ENCODE data around the gene PARD3B. TPM values are rescaled to one million over a fixed set of nuclear protein-coding genes. Genes with fewer than 3 reads are reported as not detected.

The PARD3B gene
- total and polyA plus RNA-seq, 2 of the 8 experiments (the other 6 are each of a cell fraction or from before 2014, with no cell fraction given) = 1.2 to 5.7 TPM

DNA sequence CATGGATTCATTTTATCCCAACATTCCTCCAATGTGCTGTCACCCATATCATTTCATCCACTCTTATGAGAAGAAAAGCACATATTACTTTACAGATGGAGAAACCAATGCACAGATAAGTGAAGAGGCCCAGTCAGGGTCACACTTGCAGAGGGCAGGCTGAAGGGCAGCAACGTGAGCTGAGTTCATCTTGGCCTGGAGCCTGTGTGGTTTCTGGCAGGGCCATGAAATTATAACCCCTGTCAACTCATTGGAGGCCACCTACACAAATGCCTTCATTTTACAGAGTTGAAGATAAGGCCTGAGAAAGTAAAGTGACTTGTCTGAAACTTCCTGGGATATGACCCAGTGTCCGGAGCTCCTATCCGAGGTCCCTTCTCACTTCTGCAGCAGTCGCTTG lies 1048.6 kb downstream of the PARD3B start:
- H3K9ac ChIP-seq (replicated peaks in 1 of 4; ENCODE audit: extremely low read depth in 1 of 4, low read depth in 3 of 4, low read length in 3 of 4) = no peak overlapping the region
- H3K23me2 ChIP-seq (ENCODE audit: low read depth, low read length) = no peaks in the 10 kb centered on the region
- ChIA-PET CTCF (ENCODE audit: partially characterized antibody) (interaction anchor here (1.1 to 1.2 kb wide), 2 partner anchors 10 to 82 kb away, joined by 3 to 6 read pairs; no protein-coding TSS in a partner anchor), POLR2A (ENCODE audit: partially characterized antibody) (no interaction called here)
- WGBS, 2 experiments (ENCODE audit: extremely low coverage in 1 of 2, insufficient coverage in 1 of 2, insufficient read length in 1 of 2, insufficient replicate concordance in 2 of 2, low coverage in 1 of 2, low lambda C conversion rate in 2 of 2, missing lambda C conversion rate in 1 of 2) = 89% methylated on average over 4 of the region's 4 CpGs; no CpG with 5 or more reads in 1 of the 2 experiments
- H3K23ac ChIP-seq (ENCODE audit: insufficient read length) = no peak overlapping the region
- no peak overlapping the region for H3K56ac ChIP-seq (replicated peaks; ENCODE audit: insufficient read length, low read depth, low read length)
- H3K27me3 ChIP-seq (replicated peaks in 1 of 4; ENCODE audit: control insufficient read depth in 3 of 4, extremely low read depth in 1 of 4, insufficient read depth in 3 of 4, low read length in 3 of 4) = no peaks in the 10 kb centered on the region
- no peaks in the 10 kb centered on the region for H3K79me2 ChIP-seq (ENCODE audit: control insufficient read depth in 1 of 2, insufficient read depth in 2 of 2, low read length in 2 of 2)
- TF ChIP-seq, protein P1, sequence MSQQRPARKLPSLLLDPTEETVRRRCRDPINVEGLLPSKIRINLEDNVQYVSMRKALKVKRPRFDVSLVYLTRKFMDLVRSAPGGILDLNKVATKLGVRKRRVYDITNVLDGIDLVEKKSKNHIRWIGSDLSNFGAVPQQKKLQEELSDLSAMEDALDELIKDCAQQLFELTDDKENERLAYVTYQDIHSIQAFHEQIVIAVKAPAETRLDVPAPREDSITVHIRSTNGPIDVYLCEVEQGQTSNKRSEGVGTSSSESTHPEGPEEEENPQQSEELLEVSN (IDR thresholded peaks at IDR 0.05) = no peak
- TF ChIP-seq SIRT6 (IDR thresholded peaks at IDR 0.05; ENCODE audit: low read length) (no peak), BRCA1 (IDR thresholded peaks at IDR 0.05; ENCODE audit: low read depth, low read length) (no peak), YY1 (IDR thresholded peaks at IDR 0.05; ENCODE audit: low read depth, low read length) (no peak), TEAD4 (IDR thresholded peaks at IDR 0.05; ENCODE audit: low read depth, low read length) (no peak)
- TF ChIP-seq, protein P2, sequence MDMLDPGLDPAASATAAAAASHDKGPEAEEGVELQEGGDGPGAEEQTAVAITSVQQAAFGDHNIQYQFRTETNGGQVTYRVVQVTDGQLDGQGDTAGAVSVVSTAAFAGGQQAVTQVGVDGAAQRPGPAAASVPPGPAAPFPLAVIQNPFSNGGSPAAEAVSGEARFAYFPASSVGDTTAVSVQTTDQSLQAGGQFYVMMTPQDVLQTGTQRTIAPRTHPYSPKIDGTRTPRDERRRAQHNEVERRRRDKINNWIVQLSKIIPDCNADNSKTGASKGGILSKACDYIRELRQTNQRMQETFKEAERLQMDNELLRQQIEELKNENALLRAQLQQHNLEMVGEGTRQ (IDR thresholded peaks at IDR 0.05; ENCODE audit: low read length) = no peak
- no peak overlapping the region for H2BK120ac ChIP-seq (replicated peaks; ENCODE audit: low read depth, low read length)
- H3K4me2 ChIP-seq (ENCODE audit: insufficient read depth in 1 of 2, low read depth in 2 of 2, low read length in 2 of 2) = no peak overlapping the region
- no peaks in the 10 kb centered on the region for H3K36me3 ChIP-seq (ENCODE audit: control insufficient read depth in 2 of 4, insufficient read depth in 4 of 4, low read length in 3 of 4)
- no peak overlapping the region for H2AK5ac ChIP-seq (ENCODE audit: low read depth, low read length)
- H3K79me1 ChIP-seq (ENCODE audit: low read depth, low read length) = no peaks in the 10 kb centered on the region
- H2BK20ac ChIP-seq (ENCODE audit: low read length) = no peak overlapping the region
- no peak overlapping the region for H4K5ac ChIP-seq (ENCODE audit: insufficient read length, low read depth, low read length)
- no peak overlapping the region for H3K27ac ChIP-seq (ENCODE audit: low read depth, low read length)
- no peaks in the 10 kb centered on the region for H3K9me3 ChIP-seq (ENCODE audit: insufficient read depth in 2 of 2, low read depth in 1 of 2, low read length in 1 of 2)
- H3K14ac ChIP-seq (ENCODE audit: insufficient read length) = no peak overlapping the region
- DNase-seq (ENCODE audit: low read depth in 1 of 2, low spot score in 2 of 2) (no peak), FAIRE-seq (no peak)
- no peak overlapping the region for H4K91ac ChIP-seq (replicated peaks; ENCODE audit: insufficient read length, low read length)
- no peak overlapping the region for H2BK12ac ChIP-seq (ENCODE audit: low read depth, low read length)
- no peak overlapping the region for H3K18ac ChIP-seq (ENCODE audit: extremely low read depth, low read length)
- no peak overlapping the region for H4K8ac ChIP-seq (ENCODE audit: extremely low read depth, insufficient read depth, low read length)
- H2BK15ac ChIP-seq (ENCODE audit: low read length) = no peak overlapping the region
- H2AFZ ChIP-seq (ENCODE audit: low read length) = no peak overlapping the region
- no peak overlapping the region for H3K4ac ChIP-seq (replicated peaks; ENCODE audit: insufficient read length, low read depth, low read length)
- no peaks in the 10 kb centered on the region for H3K4me1 ChIP-seq (replicated peaks in 1 of 4; ENCODE audit: control insufficient read depth in 3 of 4, insufficient read depth in 4 of 4, low read length in 3 of 4)
- no peaks in the 10 kb centered on the region for H4K20me1 ChIP-seq (replicated peaks in 1 of 2; ENCODE audit: control insufficient read depth in 1 of 2, insufficient read depth in 2 of 2, low read length in 2 of 2)
- H2BK5ac ChIP-seq (ENCODE audit: low read depth, low read length) = no peak overlapping the region
- no peak overlapping the region for H3K4me3 ChIP-seq (ENCODE audit: extremely low read depth in 1 of 4, insufficient read depth in 2 of 4, low read depth in 3 of 4, low read length in 4 of 4)

All from H1 (cell line).